ENCODE measurements around the gene OGDHL. TPM values are rescaled to one million over a fixed set of nuclear protein-coding genes. Genes with fewer than 3 reads are reported as not detected.

The OGDHL gene
- total and polyA plus RNA-seq, 9 of the 15 experiments (the other 6 are each of a cell fraction or from before 2014, with no cell fraction given): 0.01 to 1.8 (median 0.91) TPM

DNA sequence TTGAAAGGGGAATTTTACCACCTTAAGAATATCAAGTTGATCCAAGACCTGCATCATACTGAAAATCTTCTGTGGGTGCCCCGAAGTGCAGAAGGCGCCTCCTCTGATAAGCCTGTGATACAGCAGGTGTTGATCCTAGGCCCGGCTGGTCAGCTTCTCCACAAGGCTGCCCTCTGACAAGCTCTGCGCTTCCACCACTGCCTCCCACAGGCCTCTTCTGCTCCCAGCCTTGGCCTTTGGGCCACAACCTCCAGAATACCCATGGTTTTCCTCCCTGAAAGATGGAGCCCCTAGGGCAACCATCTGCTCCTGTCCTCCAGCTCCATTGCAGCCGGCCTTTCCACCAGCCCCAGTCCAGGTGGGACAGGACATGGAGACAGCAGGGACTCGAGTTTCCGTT lies 5.6 kb upstream of the OGDHL start:
- no TSS peak for BruUV-seq (replicated peaks)
- Histone ChIP-seq H2AFZ (ENCODE audit: low read depth, low read length) (no peak overlapping the region), H3K9ac (ENCODE audit: insufficient read depth in 1 of 2, low read depth in 2 of 2, low read length in 2 of 2) (no peak overlapping the region), H3K4me2 (ENCODE audit: insufficient read depth, low read length) (no peak overlapping the region), H3K79me2 (ENCODE audit: control insufficient read depth, insufficient read depth, low read length) (no peaks in the 10 kb centered on the region), H3K27ac (ENCODE audit: extremely low read depth, low read depth, low read length) (no peak overlapping the region), H3K27me3 (ENCODE audit: control insufficient read depth in 2 of 2, insufficient read depth in 2 of 2, low read length in 2 of 2) (peaks cover 24 to 32% of the 10 kb centered on the region in 2 experiments), H3K9me3 (replicated peaks; ENCODE audit: control insufficient read depth, insufficient read depth, low read depth, low read length) (no peaks in the 10 kb centered on the region), H3K4me3 (no peak overlapping the region), H3K36me3 (ENCODE audit: control insufficient read depth, insufficient read depth, low read length) (no peaks in the 10 kb centered on the region), H4K20me1 (replicated peaks; ENCODE audit: control insufficient read depth, insufficient read depth, low read length) (0 out of 2 replicates have a peak, but pooled peaks cover 5% of the 10 kb centered on the region), H3K9me1 (ENCODE audit: control insufficient read depth, insufficient read depth, low read length) (no peaks in the 10 kb centered on the region), H3K4me1 (replicated peaks in 1 of 2; ENCODE audit: control insufficient read depth in 2 of 2, insufficient read depth in 2 of 2, low read length in 2 of 2) (no peaks in the 10 kb centered on the region)
- ATAC-seq: no peak
- no peak for DNase-seq (ENCODE audit: extremely low read depth in 1 of 4, low spot score in 3 of 4)
- ChIA-PET POLR2A (interaction anchor here (0.7 to 0.8 kb wide), 3 partner anchors 13 to 148 kb away, joined by 3 to 4 read pairs (median 4); no protein-coding TSS in a partner anchor), CTCF (ENCODE audit: low intra/inter-chr PET ratio) (no interaction called here)
- no peak for FAIRE-seq
- TF ChIP-seq NELFE (IDR thresholded peaks at IDR 0.05; ENCODE audit: insufficient read depth, insufficient read length) (no peak), SREBF2 (CRISPR knock-in tag; IDR thresholded peaks at IDR 0.05) (no peak), E2F3 (CRISPR knock-in tag; IDR thresholded peaks at IDR 0.05) (no peak), ZFP30 (CRISPR knock-in tag; IDR thresholded peaks at IDR 0.05; ENCODE audit: borderline replicate concordance) (no peak), NCOR1 (IDR thresholded peaks at IDR 0.05) (no peak), BRF1 (IDR thresholded peaks at IDR 0.05; ENCODE audit: borderline replicate concordance, extremely low read depth, insufficient read length) (no peak), ZNF274 (IDR thresholded peaks at IDR 0.05; ENCODE audit: borderline replicate concordance, low read depth, low read length) (no peak), THRAP3 (IDR thresholded peaks at IDR 0.05; ENCODE audit: borderline replicate concordance) (no peak)
- TF ChIP-seq, protein P1, sequence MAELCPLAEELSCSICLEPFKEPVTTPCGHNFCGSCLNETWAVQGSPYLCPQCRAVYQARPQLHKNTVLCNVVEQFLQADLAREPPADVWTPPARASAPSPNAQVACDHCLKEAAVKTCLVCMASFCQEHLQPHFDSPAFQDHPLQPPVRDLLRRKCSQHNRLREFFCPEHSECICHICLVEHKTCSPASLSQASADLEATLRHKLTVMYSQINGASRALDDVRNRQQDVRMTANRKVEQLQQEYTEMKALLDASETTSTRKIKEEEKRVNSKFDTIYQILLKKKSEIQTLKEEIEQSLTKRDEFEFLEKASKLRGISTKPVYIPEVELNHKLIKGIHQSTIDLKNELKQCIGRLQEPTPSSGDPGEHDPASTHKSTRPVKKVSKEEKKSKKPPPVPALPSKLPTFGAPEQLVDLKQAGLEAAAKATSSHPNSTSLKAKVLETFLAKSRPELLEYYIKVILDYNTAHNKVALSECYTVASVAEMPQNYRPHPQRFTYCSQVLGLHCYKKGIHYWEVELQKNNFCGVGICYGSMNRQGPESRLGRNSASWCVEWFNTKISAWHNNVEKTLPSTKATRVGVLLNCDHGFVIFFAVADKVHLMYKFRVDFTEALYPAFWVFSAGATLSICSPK (IDR thresholded peaks at IDR 0.05; ENCODE audit: borderline replicate concordance): no peak
- TF ChIP-seq, protein P2, sequence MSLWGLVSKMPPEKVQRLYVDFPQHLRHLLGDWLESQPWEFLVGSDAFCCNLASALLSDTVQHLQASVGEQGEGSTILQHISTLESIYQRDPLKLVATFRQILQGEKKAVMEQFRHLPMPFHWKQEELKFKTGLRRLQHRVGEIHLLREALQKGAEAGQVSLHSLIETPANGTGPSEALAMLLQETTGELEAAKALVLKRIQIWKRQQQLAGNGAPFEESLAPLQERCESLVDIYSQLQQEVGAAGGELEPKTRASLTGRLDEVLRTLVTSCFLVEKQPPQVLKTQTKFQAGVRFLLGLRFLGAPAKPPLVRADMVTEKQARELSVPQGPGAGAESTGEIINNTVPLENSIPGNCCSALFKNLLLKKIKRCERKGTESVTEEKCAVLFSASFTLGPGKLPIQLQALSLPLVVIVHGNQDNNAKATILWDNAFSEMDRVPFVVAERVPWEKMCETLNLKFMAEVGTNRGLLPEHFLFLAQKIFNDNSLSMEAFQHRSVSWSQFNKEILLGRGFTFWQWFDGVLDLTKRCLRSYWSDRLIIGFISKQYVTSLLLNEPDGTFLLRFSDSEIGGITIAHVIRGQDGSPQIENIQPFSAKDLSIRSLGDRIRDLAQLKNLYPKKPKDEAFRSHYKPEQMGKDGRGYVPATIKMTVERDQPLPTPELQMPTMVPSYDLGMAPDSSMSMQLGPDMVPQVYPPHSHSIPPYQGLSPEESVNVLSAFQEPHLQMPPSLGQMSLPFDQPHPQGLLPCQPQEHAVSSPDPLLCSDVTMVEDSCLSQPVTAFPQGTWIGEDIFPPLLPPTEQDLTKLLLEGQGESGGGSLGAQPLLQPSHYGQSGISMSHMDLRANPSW (CRISPR knock-in tag; IDR thresholded peaks at IDR 0.05): no peak
- TF ChIP-seq, protein P3, sequence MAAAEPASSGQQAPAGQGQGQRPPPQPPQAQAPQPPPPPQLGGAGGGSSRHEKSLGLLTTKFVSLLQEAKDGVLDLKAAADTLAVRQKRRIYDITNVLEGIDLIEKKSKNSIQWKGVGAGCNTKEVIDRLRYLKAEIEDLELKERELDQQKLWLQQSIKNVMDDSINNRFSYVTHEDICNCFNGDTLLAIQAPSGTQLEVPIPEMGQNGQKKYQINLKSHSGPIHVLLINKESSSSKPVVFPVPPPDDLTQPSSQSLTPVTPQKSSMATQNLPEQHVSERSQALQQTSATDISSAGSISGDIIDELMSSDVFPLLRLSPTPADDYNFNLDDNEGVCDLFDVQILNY (CRISPR knock-in tag; IDR thresholded peaks at IDR 0.05): no peak
- in situ Hi-C loops (cut with MboI) (no loop called here), intact Hi-C loops (cut with micrococcal nuclease) (no loop called here)
- 2% methylated on average over 7 of the region's 7 CpGs for WGBS (ENCODE audit: insufficient coverage, low coverage, missing lambda C conversion rate)

Data from K562 (cell line).